Gastrocnemius medialis (tissue), 4 donors: ENCODE measurements around the gene AKAP13.

Experiments used
- CTCF ChIP-seq, 5 experiments: fragments of 450-650 bp in 3 of 5; fragments of 200-600 bp in 2 of 5; sonication (generic) in 2 of 5; IDR thresholded peaks in 4 of 5; conservative IDR thresholded peaks in 1 of 5; 1 replicate in 4 of 5; 2 replicates in 1 of 5; pipeline ENCODE4 v1.5.1; 2016 to 2019; ENCODE audit warnings: antibody characterized with exemption in 5 of 5, mild to moderate bottlenecking in 3 of 5, moderate library complexity in 3 of 5
- POLR2A ChIP-seq, 2 donors: fragments of 450-650 bp; IDR thresholded peaks; one replicate each; pipeline ENCODE4 v1.6.1; 2017; ENCODE audit warnings: antibody characterized with exemption in 2 of 2, mild to moderate bottlenecking in 2 of 2, moderate library complexity in 2 of 2

- TF ChIP-seq POLR2A (IDR thresholded peaks at IDR 0.05) = no peak
- no peak for TF ChIP-seq CTCF (IDR thresholded peaks at IDR 0.05 in 4 of 5, conservative IDR thresholded peaks at IDR 0.05 in 1 of 5)
These were observed 5.6 kb upstream of the AKAP13 start for GRCh38 chr15:85374831-85375230.
